ENCODE measurements around the gene RHBDF1. TPM values are rescaled to one million over a fixed set of nuclear protein-coding genes. Genes with fewer than 3 reads are reported as not detected.

The RHBDF1 gene
- total and polyA plus RNA-seq, 2 of the 13 experiments (the other 11 are each of a cell fraction or from before 2014, with no cell fraction given) = 5.4 to 26.9 TPM

DNA sequence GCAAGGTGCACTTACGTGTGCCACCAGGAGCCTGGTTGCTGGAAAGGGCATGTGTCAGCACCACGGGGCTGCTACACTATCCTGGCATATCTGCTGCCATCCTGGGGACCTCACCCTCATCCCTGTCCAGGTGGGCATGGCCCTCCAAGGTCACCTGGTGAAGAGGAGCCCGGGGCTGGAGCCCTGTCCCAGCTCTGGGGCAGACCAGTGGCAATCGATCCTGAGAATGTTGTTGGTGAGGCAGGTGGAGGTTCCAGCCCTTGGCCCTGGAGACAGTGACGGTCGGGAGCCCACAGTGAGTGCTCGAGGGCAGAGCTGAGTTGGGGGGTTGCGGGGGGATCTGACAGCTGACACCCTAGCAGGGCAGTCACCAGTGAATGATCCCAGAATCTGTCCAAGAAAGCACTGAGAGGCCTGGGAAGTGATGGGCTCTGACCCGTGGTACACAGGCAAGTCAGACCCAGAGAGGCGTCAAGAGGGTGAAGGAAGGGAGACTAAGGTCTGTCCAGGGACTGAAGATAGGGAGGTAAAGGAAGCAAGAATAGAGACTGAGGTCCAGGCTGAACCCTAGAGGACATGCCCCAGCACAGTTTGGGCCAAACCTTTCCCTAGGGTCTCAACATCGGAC, 36.6 kb downstream of the RHBDF1 start:
- no peaks in the 10 kb centered on the region for H3K79me2 ChIP-seq (ENCODE audit: insufficient read depth, low read length)
- FAIRE-seq = no peak
- ATAC-seq = peak; percentile 8
- no TSS peak for BruUV-seq (replicated peaks)
- intact Hi-C loops (cut with micrococcal nuclease; ENCODE audit: unreplicated experiment) (no loop called here), in situ Hi-C loops (cut with HindIII; ENCODE audit: extremely low pct_ligation_motif_present, low pct_unique_long_range_greater_than_20kb) (no loop called here)
- no peak overlapping the region for H2AFZ ChIP-seq (ENCODE audit: low read length)
- H3K9me3 ChIP-seq (ENCODE audit: low read length) = no peaks in the 10 kb centered on the region
- H4K20me1 ChIP-seq (ENCODE audit: insufficient read depth, low read length) = no peaks in the 10 kb centered on the region
- H3K4me2 ChIP-seq (ENCODE audit: low read depth, low read length) = peak overlapping the region; percentile 36; the same call in 1 of the 2 replicates
- WGBS (ENCODE audit: low lambda C conversion rate) = 84% methylated on average over 9 of the region's 11 CpGs
- H3K27ac ChIP-seq (ENCODE audit: extremely low read length, insufficient read depth, low read length) = no peak overlapping the region
- peaks cover 13% of the 10 kb centered on the region for H3K4me1 ChIP-seq (ENCODE audit: insufficient read depth, low read length)
- TF ChIP-seq XBP1 (CRISPR knock-in tag; IDR thresholded peaks at IDR 0.05) (no peak), KDM2A (CRISPR knock-in tag; IDR thresholded peaks at IDR 0.05; ENCODE audit: borderline replicate concordance, low read depth) (0 out of 2 replicates have a peak, but pooled peaks have one; percentile 0)
- no peaks in the 10 kb centered on the region for H3K27me3 ChIP-seq (ENCODE audit: control insufficient read depth in 1 of 2, insufficient read depth in 2 of 2, low read length in 2 of 2)
- H3K4me3 ChIP-seq (replicated peaks in 1 of 3; ENCODE audit: insufficient read depth in 1 of 3, low read depth in 2 of 3, low read length in 3 of 3) = no peak overlapping the region
- ChIA-PET POLR2A (no interaction called here), CTCF (ENCODE audit: low intra/inter-chr PET ratio, low total read pairs) (no interaction called here)
- no peaks in the 10 kb centered on the region for H3K36me3 ChIP-seq (replicated peaks in 1 of 2; ENCODE audit: control insufficient read depth in 1 of 2, insufficient read depth in 2 of 2, low read length in 2 of 2)
- no peak for DNase-seq (ENCODE audit: low spot score)
- no peak overlapping the region for H3K9ac ChIP-seq (ENCODE audit: insufficient read depth, low read depth, low read length)

DNA sequence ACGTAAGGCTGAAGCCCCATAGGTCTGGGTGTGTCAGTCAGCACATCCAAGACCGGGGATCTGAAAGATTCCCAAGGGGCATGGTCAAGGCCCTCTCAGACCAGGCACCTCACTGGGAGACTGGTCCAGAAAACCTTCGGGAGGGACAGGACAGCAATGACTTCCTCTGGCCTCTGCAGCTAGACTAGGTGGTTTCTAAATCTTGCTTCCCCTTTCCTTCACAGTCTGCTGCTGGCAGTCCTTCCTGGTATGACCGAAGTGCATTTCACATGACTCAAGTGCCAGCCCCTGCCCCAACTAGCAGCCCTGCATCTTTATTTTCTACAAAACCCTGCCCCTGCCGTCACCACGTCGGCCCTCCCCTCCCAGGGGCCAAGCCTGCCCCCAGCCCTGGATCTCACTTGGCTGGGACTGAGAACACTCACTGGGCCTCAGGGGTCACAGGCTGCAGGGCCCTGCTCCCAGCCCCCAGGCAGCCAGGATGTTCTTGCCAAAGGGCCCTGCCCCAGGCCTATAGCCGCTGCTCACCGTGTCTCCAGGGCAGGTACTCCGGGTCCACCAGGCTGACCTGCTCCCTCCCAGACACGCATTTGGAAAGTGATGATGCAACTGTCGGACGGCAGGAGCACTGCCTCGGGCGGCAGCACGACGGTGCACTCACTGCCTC, 37.3 kb downstream of the RHBDF1 start:
- peak overlapping the region; percentile 36; the same call in 1 of the 2 replicates for H3K4me2 ChIP-seq (ENCODE audit: low read depth, low read length)
- ATAC-seq = peak; percentile 66
- in situ Hi-C loops (cut with HindIII; ENCODE audit: extremely low pct_ligation_motif_present, low pct_unique_long_range_greater_than_20kb) = no loop called here
- no peak overlapping the region for H2AFZ ChIP-seq (ENCODE audit: low read length)
- POLR2A ChIA-PET = no interaction called here
- H4K20me1 ChIP-seq (ENCODE audit: insufficient read depth, low read length) = no peaks in the 10 kb centered on the region
- H3K79me2 ChIP-seq (ENCODE audit: insufficient read depth, low read length) = no peaks in the 10 kb centered on the region
- H3K36me3 ChIP-seq (replicated peaks in 1 of 2; ENCODE audit: control insufficient read depth in 1 of 2, insufficient read depth in 2 of 2, low read length in 2 of 2) = no peaks in the 10 kb centered on the region
- no peak overlapping the region for H3K27ac ChIP-seq (ENCODE audit: extremely low read length, insufficient read depth, low read length)
- CTCF ChIA-PET (ENCODE audit: low intra/inter-chr PET ratio, low total read pairs) = no interaction called here
- FAIRE-seq = no peak
- 68% methylated on average over 5 of the region's 17 CpGs for WGBS (ENCODE audit: low lambda C conversion rate)
- no peak overlapping the region for H3K9ac ChIP-seq (ENCODE audit: insufficient read depth, low read depth, low read length)
- no peak overlapping the region for H3K4me3 ChIP-seq (replicated peaks in 1 of 3; ENCODE audit: insufficient read depth in 1 of 3, low read depth in 2 of 3, low read length in 3 of 3)
- H3K4me1 ChIP-seq (ENCODE audit: insufficient read depth, low read length) = peaks cover 13% of the 10 kb centered on the region
- intact Hi-C loops (cut with micrococcal nuclease; ENCODE audit: unreplicated experiment) = no loop called here
- BruUV-seq (replicated peaks) = no TSS peak
- no peaks in the 10 kb centered on the region for H3K27me3 ChIP-seq (ENCODE audit: control insufficient read depth in 1 of 2, insufficient read depth in 2 of 2, low read length in 2 of 2)
- H3K9me3 ChIP-seq (ENCODE audit: low read length) = no peaks in the 10 kb centered on the region
- no peak for DNase-seq (ENCODE audit: low spot score)
- TF ChIP-seq IKZF4 (CRISPR knock-in tag; IDR thresholded peaks at IDR 0.05; ENCODE audit: borderline replicate concordance, low read depth, not compliant biosample characterization) = no peak
- TF ChIP-seq XBP1 (CRISPR knock-in tag; IDR thresholded peaks at IDR 0.05) = no peak
- TF ChIP-seq, protein P1, sequence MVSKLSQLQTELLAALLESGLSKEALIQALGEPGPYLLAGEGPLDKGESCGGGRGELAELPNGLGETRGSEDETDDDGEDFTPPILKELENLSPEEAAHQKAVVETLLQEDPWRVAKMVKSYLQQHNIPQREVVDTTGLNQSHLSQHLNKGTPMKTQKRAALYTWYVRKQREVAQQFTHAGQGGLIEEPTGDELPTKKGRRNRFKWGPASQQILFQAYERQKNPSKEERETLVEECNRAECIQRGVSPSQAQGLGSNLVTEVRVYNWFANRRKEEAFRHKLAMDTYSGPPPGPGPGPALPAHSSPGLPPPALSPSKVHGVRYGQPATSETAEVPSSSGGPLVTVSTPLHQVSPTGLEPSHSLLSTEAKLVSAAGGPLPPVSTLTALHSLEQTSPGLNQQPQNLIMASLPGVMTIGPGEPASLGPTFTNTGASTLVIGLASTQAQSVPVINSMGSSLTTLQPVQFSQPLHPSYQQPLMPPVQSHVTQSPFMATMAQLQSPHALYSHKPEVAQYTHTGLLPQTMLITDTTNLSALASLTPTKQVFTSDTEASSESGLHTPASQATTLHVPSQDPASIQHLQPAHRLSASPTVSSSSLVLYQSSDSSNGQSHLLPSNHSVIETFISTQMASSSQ (IDR thresholded peaks at IDR 0.05; ENCODE audit: low read depth) = no peak
- TF ChIP-seq, protein P1 (CRISPR knock-in tag; IDR thresholded peaks at IDR 0.05; ENCODE audit: borderline replicate concordance) = no peak
- no peak for TF ChIP-seq TP53 (CRISPR knock-in tag; conservative IDR thresholded peaks at IDR 0.05)
- TF ChIP-seq ZNF878 (CRISPR knock-in tag; IDR thresholded peaks at IDR 0.05) = no peak
- TF ChIP-seq, protein P2, sequence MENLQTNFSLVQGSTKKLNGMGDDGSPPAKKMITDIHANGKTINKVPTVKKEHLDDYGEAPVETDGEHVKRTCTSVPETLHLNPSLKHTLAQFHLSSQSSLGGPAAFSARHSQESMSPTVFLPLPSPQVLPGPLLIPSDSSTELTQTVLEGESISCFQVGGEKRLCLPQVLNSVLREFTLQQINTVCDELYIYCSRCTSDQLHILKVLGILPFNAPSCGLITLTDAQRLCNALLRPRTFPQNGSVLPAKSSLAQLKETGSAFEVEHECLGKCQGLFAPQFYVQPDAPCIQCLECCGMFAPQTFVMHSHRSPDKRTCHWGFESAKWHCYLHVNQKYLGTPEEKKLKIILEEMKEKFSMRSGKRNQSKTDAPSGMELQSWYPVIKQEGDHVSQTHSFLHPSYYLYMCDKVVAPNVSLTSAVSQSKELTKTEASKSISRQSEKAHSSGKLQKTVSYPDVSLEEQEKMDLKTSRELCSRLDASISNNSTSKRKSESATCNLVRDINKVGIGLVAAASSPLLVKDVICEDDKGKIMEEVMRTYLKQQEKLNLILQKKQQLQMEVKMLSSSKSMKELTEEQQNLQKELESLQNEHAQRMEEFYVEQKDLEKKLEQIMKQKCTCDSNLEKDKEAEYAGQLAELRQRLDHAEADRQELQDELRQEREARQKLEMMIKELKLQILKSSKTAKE (CRISPR knock-in tag; IDR thresholded peaks at IDR 0.05; ENCODE audit: borderline replicate concordance) = no peak
- no peak for TF ChIP-seq SIX1 (CRISPR knock-in tag; IDR thresholded peaks at IDR 0.05; ENCODE audit: borderline replicate concordance)
- no peak for TF ChIP-seq ZNF17 (CRISPR knock-in tag; IDR thresholded peaks at IDR 0.05)
- no peak for TF ChIP-seq HOXA9 (CRISPR knock-in tag; IDR thresholded peaks at IDR 0.05; ENCODE audit: borderline replicate concordance)

Data from HepG2 (cell line).